Stimulated activated CD4-positive, alpha-beta T cell treated with anti-CD3 and anti-CD28 coated beads, Interleukin-12 subunit alpha, Interleukin-12 subunit beta, amount 100 ng/mL, for 24 hours (primary cell): Measurements from ENCODE around the gene RAPGEF4.

Experiments used
- DNase-seq, 2 experiments: peaks; one replicate each; pipeline ENCODE4 v3.0.0-alpha.2; 2020; ENCODE audit warnings: low read depth in 2 of 2

RAPGEF4 gene

DNA sequence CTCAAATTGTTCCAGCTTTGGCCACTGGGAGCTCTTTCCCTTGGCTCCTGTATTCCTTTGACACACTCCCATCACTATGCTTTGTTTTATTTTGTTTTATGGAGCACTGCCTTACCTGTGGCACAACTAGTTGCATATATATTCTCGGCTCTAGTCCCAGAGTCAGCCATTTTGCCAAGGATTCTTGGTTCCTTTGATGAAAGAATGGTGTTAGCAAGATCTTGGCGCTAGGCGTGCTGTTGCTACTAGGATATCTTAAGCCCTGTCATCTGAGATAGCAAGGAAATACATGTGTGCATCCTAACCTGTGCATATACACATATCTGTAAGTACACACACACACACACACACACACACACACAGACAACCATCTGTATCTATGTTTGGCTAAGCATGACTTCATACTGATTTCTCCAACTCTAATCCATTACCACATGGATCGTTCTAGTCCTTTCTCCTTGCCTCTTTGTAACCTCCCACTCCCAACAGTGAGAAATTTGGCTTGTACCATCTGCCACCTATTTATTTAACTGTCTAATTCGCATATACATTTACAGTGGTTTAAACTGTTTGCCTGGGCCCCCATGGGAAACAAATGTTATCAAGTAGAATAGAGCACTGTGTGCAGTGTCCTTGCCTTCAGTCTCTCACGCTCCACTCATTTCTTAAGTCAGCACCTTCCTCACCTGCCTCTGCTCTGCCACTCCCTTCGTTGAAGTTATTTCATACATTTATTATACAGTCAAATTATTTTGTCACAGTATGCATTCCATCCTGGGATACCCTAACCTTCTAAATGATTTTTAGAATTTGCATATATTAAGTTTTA lies 202.5 kb downstream of the RAPGEF4 start:
- DNase-seq, result no peak

DNA sequence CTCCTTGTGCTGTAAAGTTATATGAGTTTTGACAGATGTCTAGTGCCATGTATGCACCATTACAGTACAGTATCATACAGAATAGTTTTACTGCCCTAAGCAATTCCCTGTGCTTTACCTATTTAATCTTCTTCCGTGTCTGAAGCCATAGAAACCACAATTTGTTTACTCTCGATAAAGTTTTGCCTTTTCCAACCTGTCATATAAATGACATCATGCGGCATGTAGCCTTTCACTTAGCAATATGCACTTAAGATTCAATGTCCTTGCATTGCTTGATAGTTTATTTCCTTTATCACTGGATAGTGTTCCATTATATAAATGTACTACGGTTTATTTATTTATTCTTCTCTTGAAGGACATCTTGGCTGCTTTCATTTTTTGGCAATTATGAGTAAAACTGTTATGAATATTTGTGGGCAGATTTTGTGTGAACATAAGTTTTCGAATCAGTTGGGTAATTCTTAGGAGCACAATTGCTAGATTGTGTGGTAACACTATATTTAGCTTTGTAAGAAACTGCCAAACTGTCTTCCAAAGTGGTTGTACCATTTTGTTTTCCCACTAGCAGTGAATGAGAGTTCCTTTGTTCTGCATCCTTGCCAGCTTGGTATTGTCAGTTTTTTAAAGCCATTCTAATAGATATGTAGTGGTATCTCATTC lies 203.2 kb downstream of the RAPGEF4 start:
- no peak for DNase-seq

DNA sequence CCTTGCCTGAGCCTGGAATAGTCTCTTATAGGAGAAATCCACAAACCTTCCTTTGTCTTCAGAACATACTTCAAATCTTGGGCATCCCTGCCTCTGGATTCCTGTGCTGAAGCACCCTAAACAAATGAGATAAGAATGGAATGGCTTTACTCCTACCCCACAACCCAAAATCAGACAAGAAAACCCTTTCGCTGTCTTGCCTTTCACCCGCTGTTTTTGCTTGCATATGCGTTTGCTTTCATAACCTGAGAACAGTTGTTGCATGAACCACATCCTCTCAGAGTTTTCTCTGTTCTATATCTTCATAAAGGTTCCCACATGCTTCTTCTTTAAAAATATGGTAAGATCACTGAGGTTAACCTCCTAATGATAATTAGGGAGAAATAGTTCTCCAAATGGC lies 207.9 kb downstream of the RAPGEF4 start:
- DNase-seq, result no peak

DNA sequence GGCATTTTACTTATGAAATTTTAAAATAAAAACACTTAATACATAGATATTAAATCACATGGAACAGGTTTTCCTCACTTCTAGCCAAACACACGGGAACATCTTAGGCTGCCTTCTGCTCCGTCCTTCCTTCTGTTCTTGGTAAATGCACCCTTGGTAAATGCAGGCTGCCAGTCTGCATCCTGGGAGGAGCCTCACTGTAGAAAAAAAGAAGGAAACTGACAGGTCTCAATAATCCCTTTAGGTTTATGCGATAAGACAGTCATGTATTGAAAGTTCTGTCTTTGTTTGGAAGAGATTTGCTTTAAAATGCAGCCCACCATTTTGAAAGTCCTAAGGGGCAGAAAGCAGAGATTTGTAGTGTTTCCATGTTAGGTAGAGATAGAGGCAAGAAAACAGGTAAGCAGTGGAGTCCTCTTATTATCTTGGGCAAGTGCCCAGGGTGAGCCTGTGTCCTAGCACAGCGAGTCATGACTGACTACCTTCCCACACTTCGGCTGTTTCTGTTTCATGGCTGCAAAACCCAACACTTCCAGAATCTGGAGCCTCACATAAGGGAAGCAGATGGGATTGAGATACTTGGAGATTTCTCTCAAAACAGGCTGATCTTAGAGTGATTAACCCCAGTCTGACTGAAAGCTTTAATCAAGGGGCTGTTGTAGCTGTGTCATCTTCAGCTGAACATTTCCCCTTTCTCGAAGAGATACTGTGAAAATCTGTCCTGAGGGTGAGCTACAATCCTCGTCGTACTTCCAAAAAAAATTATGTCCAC lies 208.6 kb downstream of the RAPGEF4 start:
- DNase-seq, result no peak

DNA sequence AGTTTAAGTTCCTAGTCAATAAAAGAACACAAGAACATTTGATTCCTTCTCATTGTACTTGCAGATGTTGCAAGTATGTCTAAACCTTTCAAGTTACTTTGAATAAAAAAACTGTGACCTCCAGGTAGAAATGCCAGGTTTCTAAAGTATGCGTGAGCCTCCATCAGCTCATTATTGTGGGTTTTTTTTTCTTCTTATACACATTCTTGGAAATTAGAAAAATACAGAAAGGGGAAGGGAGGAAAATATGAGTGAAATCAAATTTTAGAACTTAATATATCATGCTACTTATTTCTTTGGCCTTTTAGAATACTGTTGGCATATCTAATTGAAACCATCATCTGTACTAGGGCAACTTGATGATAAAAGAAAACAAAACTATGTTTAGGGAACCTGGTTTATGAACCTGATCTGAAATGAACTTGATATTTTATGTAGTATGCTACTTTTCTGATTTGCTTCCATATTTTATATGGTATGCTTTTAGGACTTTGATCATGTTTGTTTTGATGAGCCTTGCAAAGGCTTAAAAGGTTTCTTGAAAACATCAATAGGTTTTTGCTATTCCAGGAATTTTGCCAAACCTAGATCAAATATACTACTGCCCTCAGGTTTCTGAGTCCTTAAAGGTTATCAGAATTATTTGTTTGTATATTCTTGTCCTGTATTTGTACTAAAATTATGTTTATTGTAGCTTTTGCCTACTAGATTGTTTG lies 209.3 kb downstream of the RAPGEF4 start:
- no peak for DNase-seq

DNA sequence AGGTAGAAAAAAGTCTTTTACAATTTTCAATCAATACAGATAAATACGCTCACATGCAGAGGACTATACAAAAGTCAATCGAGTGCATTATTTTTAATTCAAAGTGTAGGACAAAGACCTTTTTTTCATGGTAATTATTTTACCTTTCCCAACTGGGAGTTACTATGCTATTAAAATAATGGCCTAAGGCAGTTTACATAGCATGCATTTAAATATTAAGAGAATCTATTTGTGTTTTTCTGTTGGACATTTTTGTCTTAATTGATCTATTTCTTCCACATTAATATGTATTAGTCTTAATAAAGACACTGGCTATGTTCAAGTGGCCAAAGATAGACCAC lies 209.8 kb downstream of the RAPGEF4 start:
- no peak for DNase-seq

DNA sequence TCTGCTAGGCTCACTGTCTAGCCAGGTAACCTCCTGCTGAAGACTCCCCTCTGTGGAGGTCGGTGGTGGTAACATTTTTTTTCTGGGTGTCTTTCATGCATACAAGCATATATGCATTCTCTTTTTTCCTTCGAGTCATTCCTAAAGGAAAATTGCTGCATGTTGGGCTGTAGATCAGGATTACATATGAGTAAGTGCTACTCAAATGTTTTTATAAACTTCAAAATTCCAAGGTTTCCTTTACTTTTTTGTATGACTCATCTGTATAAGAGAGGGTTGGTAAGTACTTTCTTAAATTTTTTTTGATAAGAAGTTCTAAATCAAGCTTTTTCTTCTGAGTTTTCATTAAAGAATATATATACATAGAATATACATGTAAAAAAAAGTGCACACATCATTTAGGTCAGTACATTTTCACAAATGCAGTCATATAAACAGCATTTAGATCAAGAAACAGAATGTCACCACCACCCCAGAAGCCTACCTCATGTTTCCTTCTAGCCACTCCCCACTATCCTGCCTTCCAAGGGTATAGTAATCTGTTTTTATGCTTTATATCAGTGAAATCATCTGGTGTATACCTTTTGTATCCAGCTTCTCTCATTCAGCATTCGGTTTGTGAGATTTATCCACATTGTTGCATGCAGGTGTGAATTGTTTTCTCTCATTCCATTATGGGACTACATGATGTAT lies 212.0 kb downstream of the RAPGEF4 start:
- no peak for DNase-seq

DNA sequence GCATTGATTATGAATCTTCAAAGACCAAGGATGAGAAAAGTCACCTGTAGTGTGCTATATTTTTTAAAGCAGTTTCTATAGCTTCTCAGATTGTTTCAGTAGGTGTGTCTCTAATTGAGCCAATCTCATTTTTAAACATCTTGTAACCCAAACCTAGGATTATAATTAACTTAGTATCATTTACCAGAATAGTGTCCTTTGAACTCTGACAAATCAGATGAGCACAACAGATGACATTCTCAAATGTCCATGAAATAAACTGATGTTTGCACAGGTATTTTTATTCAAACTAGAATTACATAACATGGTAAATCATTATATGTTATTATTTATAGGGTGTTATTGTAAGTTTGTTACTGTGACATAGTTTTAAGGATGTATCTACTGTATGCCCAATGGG lies 213.9 kb downstream of the RAPGEF4 start:
- no peak for DNase-seq

DNA sequence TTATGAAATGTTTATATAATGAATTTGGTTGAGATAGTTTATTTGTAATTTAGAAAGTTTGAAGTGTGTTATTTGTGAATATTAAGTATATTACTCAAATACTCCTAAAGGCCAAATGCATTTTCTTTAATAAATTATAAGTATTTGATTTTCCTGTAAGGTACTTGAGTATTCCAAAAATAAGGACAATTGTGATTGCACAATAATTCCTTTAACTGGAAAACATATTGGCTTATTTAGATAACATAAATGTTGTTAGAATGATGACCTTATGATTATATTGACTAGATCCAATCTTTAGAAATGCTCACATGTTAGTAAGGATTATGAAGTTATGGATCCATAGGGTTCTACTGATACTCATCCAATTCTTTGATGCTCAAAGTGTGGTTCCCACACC lies 214.9 kb downstream of the RAPGEF4 start:
- no peak for DNase-seq

DNA sequence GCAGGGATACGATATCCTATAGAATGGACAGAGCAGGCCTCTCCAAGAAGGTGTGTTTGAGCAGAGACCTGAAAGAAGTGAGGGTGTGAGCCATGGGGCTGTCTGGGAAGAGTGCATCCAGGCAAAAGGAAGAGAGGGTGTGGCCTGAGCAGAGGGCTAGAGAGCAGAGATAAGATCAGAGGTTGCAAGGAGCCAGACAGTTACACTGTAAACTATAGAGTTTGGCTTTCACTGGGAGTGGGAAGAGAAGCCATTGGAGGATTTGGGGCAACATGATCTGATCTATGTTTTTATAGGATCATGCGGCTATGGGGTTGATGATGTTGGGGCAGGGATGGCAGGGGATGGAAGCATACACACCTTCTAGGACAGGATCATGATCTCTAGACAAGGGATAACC lies 215.9 kb downstream of the RAPGEF4 start:
- no peak for DNase-seq

DNA sequence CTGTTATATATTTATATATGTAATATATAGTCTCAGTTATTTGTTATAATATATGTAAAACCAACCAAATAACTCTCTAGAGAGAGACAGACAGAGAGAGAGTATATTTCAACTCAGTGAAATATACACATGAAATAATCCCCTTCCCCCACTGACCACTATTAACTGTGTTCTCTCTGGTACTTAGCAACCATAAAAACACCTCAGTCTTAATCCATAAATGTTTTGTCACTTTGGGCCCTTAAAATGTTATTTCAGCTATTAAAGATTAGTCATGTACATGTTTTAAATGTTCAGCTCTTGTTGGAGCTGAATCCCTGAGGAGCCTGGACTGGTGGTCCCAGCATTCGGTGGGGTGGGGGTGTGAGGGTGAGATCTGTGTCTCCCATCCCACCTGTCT lies 217.8 kb downstream of the RAPGEF4 start:
- DNase-seq, result no peak

DNA sequence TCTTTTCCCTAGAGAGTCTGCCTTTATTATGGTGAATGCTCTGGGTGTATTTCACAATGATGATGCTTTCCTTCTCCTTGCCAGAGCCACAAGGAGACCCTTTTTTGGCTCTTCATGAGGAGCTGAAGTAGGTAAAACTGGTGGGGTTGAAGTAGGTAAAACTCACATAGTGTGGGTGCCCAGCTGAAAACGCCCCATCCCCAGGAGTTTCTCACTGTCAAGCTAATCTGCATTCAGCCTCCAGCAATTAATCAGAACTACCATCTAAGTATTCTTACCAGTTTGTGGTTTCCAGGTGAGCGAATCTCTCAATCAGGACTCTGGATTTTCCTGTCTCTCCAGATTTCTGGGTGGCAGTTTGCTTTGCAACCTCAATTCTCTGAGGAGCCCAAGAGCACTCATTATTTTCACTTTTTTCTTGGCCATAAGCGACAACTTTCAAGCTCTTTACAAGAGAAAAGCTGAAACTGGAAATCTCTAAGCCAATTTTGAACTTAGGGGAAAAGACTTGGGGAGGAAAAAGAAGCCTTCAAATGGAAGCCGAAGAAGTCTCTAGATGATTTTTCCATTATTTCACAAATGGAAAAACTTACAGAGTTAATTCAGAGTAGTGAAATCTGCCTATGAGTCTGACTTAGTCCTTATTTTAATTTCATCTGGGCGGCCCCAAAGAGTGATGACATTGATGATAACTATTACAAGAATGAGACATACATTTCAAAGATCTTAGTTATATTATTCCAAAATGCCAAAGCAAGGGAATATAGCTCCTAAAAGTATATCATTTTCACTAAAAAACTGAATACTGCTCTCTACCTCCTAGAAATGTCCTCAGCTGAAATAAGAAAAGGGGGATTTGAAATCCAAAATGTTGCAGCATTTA lies 218.6 kb downstream of the RAPGEF4 start:
- DNase-seq, result no peak

DNA sequence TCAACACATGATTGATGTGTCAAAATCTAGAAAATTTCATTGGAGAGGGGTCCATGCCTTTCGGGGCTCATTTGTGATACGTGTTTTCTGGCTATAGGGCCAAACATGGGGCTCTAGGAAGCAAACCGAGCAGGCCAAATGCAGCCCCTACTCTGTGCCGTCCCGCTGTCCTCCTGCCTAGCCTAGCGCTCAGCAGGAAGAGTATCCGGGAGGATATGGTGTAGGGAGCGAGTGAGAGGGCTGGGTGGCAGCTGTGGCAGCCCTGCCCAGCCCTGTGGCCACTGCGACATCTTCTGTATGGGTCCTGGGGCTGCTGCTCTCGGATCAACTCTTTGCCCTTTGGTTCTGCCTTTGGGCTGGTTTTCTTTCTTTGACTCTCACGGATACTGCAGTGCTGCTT lies 219.9 kb downstream of the RAPGEF4 start:
- DNase-seq, result no peak

DNA sequence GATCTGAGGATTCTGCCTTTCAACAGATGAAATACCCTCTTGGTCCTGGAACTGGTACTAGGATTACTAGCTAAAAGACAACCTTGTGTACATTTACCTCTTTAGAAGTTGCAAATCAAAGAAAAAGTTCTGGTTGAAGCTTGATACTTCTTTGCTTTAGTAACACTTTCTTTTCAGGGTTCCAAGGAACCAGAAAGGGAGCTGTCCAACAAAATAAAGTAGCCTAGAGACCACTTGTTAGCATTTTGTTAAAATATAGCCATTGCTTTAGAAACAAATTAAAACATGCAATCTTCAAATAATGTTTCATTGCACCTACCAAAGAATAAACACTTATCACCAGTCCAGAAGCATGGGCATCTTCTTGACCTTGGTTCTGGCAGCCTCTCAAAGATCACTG lies 222.1 kb downstream of the RAPGEF4 start:
- no peak for DNase-seq

DNA sequence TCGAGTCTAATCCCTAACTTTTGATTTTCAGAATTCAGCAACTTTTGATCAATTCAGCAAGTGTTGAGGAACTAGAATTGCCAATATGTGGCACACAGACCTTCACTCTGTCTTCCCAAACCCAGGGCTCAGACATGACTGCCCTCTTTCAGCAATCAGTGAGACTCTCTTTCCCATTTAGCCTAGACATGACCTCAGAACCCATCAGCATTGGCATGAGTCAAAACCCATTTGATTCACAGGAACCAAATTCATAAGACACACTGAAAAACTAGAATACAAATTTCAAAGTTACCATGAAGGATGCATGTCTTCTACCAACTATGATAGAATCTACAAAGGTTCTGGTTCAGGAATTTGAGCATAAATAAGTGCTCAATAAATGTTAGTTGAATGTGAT lies 226.4 kb downstream of the RAPGEF4 start:
- no peak for DNase-seq

DNA sequence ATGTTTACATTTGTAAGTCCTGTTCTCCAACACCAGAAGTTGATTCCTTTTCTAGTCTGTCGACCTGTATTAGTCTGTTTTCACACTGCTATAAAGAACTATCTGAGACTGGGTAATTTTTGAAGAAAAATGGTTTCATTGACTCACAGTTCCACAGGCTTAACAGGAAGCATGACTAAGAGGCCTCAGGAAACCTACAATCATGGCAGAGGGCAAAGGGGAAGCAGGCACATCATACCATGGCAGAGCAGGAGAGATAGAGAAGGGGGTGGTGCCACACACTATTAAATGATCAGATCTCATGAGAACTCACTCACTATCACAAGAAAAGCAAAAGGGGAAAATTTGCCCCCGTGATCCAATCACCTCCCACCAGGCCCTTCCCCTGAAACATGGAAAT lies 227.2 kb downstream of the RAPGEF4 start:
- DNase-seq, result peak in 1 of 2 experiments; percentile 12

DNA sequence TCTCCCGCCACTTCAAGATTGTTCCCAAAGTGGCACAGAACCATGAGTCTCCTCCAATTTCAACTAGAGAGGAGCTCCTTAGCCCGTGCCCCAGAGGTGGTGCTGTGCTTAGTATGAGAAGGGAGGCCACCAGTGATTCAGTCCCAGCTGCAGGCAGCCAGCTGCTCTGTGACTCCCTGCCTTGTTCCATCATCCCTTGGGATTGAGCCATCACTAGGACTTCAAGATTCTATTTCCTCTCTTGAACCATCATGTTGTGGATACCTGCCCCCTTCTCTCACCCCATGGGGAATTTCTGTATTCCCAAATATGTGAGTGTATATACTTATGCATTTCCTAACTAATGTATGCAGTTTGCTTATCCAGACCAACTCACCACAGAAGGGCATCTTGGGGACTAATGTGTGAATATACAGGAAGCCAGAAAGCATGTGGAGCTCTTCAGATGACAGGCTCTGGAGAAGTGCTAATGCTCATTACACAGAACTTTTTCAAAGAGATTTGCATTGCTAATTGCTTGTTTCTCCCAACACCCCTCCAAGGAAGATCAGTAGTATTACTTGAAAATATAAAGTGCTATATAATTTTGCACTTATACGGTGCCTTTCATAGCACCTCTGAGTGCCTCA lies 229.0 kb downstream of the RAPGEF4 start:
- DNase-seq, result no peak

DNA sequence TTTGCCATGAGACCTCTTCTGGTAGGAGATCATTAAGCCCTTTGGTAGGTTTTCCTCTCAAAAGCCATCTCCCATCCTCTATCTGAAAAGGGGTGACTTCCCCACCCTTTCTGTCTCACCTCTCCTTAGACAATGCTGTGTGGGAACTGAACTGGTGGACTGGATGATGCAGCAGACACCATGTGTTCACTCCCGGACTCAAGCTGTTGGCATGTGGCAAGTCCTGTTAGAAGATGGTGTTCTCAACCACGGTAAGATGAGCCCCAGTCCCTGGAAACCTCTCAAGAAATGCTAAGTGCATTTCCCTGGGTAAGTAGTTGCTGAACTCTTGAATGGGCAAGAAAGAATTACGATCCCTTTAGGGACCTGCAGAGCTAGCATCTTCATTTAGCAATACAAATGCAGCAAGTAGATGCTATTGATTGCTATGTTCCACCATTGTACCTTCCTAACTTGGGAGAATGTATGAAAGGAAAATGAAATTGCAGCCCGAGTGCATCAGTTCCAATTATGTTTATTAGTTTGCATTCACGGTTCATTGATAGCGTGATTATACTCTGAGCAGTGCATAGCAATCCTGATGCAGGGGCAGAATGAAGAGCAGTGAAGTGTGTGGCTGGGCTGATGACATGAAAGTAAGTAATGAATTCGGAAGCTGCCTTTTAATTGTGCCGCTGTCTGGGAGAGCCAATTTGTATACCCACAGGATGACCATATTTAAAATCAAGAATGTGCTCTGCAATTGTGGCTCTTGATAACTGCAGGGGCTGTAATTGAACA lies 230.0 kb downstream of the RAPGEF4 start:
- no peak for DNase-seq
